Forelimb muscle (tissue), 1 donor: ENCODE measurements around the gene ALPP. TPM values are rescaled to one million over a fixed set of nuclear protein-coding genes. Genes with fewer than 3 reads are reported as not detected.
"Not testable (repeated sequence)": the region's sequence is repeated elsewhere in the genome, so short reads cannot be mapped to it uniquely, and the experiment has no call there.

Experiments used
- DNase-seq: peaks from one replicate; pipeline ENCODE4 v3.0.0-alpha.2; 2013; ENCODE audit warnings: low read depth
- polyA plus RNA-seq: library from polyadenylated mRNA; unstranded; fragments of 120-200 nt; gene quantifications from one replicate; pipeline ENCODE4 v1.2.1, GENCODE V29; 2013; ENCODE audit not compliant: insufficient read length

Gene ALPP
- polyA plus RNA-seq, 1 donor: not detected

DNA sequence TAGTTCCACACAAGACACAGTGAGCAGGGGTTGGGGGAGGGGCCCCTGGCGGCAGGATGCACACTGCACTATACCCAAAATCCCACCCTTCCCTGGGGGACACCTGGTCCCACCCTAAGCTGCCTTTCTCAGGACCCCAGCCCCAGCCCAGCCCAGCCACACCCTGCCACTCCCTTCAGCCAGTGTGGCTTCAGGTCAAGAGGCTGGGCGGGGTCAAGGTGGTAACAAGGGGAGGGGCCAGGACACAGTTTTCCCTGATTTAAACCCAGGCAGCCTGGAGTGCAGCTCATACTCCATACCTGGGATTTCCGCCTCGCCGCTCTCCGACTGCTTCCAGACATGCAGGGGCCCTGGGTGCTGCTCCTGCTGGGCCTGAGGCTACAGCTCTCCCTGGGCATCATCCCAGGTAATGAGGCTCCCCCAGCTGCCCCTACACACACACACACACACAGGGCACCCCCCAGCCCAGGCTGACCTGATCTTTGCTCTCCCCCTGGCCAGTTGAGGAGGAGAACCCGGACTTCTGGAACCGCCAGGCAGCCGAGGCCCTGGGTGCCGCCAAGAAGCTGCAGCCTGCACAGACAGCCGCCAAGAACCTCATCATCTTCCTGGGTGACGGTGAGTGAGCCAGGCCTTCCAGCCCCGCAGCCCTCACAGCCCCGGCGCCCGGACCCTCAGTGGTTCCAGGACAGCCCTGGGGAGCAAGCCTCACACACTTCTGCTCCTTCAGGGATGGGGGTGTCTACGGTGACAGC lies 28.2 kb downstream of the ALPP start, which contains the start of gene ALPG:
ALPG (plus strand) TSS at position 289 of the 755 bp plus-strand sequence; CDS start at position 340, 51 bp downstream.
- DNase-seq: no peak

DNA sequence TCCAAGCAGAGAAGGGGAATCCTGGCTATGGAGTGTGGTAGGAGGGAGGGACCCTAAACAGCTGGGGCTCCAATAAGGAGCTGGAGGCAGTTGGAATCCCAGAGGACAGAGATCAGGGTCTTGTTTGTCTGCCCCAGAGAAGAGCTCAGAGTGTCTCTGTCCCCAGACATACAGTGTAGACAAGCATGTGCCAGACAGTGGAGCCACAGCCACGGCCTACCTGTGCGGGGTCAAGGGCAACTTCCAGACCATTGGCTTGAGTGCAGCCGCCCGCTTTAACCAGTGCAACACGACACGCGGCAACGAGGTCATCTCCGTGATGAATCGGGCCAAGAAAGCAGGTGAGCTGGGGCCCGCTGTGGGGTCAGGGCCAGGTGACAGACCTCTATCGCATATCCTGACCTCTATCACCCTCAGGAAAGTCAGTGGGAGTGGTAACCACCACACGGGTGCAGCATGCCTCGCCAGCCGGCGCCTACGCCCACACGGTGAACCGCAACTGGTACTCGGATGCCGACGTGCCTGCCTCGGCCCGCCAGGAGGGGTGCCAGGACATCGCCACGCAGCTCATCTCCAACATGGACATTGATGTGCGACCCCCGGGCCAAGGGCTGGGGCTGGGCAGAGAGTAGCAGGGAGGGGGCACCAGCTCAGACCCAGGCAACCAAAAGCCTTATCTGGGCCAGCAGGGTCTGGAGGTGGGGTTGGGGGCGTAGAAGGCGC lies 29.0 kb downstream of the ALPP start:
- DNase-seq: not testable (repeated sequence)

DNA sequence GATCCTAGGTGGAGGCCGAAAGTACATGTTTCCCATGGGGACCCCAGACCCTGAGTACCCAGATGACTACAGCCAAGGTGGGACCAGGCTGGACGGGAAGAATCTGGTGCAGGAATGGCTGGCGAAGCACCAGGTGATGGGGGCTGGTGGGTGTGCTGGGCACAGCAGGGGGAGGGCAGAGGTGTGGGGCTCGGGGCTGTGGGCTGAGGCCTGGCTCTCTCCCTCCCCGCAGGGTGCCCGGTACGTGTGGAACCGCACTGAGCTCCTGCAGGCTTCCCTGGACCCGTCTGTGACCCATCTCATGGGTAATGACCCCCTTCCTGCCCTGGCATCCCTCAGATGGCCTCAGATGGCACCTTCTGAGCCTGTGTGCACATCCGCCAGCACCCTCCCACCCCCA lies 29.7 kb downstream of the ALPP start:
- not testable (repeated sequence) for DNase-seq

DNA sequence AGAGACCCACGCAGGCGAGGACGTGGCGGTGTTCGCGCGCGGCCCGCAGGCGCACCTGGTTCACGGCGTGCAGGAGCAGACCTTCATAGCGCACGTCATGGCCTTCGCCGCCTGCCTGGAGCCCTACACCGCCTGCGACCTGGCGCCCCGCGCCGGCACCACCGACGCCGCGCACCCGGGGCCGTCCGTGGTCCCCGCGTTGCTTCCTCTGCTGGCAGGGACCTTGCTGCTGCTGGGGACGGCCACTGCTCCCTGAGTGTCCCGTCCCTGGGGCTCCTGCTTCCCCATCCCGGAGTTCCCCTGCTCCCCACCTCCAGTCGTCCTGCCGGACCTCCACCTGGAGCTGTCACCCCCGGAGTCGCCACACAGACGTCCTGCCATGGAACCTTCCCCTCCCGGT lies 31.1 kb downstream of the ALPP start:
- not testable (repeated sequence) for DNase-seq

DNA sequence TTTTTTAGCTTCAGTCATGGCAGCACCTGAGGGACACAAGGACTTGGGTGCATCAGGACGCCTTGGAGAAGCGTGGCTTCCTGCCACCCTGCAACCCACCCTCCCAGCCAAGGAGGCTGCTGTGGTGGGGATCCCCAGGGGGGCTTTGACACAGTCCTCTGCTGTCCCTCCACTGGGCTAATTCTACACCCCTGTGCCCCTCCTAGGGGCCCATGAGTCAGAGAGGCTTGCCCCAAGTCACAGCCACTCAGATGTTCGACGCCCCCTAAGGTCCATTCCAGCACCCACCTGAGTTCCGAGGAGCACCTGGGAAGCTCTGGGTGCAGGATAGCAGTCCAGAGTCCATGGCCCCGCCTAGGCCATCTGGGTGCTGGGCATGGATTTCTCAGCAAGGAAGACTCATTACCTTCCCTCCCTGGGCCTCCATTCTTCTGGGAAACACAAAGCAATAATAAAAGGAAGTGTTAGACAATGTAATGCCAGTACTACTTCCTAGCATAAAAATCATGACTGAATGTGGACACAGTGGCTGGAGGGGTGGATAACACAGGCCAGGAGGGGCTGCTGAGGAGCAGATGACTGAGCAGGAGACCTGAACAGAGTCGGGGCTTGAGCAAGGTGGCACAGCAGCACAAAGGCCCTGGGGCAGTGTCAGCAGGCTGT lies 31.8 kb downstream of the ALPP start:
- DNase-seq: no peak

DNA sequence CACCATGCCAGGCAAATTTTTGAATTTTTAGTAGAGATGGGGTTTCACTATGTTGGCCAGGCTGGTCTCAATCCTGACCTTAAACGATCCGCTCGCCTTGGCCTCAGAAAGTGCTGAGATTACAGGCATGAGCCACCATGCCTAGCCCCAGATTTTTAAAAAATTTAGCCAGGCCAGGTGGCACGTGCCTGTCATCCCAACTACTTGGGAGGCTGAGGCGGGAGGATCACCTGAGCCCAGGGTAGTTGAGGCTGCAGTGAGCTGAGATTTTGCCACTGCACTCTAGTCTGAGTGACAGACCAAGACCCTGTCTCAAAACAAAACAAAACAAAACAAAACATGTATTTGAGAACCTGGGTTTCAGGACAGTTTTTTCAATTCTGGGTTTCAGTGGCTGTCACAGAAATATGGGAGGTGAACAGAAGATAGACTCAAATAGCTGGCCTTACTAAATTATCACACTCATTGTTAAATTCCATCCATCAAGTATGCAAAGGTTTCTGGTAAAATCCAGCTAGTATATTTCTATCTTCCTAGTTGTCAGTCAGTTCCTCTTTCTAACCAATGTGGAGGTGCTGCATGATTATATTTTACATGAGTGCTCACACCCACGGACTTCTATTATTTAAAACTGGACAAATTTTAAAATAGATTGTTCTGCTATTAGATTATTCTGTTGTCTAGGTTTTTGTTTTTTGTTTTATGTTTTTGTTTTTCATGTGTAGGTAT lies 33.5 kb downstream of the ALPP start:
- no peak for DNase-seq

DNA sequence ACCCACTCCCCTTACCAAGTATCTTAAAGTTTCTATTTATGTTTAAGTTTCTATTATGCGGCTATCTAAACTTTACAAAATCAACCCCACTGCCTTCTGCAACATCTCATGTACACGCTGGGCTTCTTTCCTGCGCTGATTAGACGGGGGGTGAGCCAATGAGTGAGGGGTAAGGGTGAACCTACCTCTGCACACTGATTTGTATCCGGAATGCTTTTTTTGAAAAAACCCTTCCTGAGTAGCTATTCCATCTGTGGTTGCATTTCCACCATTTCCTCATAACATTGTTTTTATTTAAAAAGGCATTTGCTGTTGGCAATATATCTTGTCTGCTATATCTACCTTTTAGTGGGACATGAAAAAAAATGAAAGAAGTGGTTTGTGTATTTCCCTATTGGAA lies 34.4 kb downstream of the ALPP start:
- DNase-seq: no peak

DNA sequence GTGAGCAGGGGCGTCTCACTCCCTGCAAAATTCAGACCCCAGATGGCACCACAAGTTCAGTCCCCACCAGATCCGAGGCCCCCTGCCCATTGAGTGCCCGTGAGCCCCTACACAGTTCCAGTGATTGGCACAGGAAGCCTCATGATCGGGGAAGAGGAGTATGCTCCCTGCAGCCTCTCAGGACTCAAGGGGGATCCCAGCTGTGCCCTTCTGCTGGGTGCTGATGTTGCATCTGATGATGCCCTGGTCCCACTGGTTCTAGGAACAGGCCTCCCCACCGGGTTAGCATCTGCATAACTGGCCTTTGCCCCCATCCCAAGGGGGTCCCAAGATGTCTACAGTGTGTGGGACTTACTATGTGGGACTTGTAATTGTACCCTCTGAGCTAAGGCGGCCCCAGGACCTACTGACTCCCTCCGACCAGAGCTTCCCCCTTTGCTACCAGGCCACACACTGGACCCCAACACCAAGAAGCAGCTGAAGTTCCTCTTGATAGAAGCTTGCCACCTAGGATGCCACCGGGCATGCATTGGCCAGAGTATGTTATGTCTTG lies 36.7 kb downstream of the ALPP start:
- DNase-seq: no peak

DNA sequence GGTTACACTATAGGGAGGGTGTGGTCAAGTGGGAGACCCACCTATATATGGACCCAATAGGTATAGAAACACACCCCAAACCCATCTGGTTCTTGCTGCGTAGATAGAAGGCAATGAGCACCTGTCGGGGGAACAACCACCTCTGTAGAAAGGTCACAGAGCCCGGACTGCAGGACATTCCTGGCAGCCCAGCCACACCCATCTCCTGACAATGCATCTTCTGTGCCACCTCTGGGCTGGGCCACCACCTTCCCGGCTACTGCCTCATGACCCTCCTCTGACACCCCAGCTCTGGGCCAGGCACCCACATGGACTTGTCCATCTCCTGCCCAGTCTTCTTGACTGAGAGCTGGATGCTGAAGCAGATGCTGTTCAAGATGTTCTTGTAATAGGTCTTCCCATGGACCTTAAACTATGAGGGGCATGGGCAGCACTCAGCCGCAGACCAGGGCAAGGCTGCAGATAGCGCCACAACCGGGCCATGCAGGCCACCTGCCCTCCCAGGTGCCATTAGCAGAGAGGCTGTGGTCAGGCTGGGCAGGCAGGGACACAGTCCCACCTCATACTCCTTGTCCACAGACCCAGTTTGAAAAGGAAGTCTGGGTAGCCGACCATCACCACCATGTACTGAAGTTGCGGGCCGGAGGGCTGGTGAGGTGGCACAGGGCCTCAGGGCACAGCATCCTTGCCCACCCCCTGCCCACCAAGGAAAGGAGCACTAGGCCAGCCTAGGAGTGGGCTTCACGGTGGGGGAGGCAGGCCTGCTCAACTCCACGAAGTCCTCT lies 37.4 kb downstream of the ALPP start:
- no peak for DNase-seq

DNA sequence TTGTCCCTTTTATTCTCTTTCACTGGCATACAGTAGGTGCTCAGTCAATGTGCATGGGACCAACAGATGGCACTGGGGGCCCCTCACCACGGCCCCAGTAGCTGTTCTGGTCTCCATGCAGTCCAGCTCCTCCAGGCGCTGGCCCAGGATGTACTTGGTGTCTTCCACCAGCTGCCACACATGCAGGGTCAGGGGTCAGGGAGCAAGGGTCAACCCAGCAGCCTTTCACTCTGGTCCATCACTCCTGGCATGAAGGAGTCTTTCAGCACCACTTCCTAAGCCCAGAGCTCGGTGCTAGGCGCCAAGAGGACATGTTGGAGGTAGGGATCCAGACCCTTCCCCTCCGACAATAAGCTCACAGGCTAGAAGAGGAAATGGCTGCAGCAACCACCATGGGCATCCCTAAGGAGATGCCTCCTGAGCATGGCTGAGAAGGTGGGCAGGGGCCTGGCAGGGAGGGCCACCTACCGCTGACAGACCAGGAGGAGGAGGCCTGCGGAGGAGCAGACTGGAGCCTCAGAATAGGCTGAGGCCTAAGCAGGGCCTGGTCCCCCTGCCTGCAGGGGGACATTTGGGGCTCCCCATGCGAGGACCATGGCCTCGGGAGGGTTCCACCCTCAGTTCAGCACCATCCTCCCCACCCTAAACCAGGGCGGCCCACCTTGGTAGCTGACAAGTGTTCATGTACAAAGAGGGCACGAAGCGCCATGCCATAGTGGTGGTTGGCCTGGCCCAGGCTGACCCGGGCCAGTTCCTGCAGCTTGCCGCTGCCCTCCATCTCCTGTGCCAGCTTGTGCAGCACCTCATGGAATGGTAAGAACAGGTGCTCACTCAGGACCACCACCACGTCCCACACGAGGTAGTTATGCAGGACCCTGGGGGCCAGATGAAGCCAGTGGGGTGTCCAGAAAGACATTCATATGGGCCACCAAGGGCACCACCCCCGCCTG lies 38.2 kb downstream of the ALPP start:
- DNase-seq: no peak

DNA sequence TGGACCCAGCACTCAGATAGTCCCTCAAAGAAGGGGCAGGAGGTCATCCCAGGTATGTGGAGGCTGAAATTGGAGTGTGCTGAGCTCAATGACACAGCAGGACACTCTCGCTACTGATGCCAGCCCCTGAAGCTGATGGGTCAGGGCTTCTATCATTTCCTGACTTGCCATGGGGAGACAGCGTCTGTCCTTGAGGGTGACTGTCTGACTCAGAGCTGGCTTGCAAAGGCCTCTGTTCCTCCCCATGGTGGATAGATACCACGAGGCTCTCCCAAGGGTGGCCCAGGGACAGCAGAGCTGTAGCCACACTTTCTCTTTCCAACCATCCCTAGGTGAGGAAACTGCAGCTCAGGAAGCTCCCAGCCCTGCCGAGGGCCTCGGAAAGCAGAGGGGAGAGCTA lies 38.9 kb downstream of the ALPP start:
- no peak for DNase-seq

DNA sequence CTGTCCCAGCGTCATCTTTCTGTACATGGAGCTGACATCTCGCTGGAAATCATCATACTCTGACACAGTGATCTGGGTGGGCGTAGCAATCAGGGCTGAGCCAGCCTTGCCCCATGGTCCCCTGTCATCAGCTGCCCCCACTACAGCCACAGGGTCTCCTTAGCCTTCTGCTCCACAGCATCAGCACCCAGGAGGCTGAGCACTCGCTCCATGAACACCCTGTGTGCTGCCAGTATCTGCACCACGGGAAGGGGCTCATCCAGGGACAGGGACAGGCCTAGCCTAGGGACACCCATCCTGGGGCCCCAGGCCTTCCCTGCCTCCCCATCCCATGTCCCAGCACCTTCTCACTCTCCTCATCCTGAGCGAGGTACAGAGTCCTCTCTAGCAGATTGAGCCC lies 39.5 kb downstream of the ALPP start:
- DNase-seq: no peak

DNA sequence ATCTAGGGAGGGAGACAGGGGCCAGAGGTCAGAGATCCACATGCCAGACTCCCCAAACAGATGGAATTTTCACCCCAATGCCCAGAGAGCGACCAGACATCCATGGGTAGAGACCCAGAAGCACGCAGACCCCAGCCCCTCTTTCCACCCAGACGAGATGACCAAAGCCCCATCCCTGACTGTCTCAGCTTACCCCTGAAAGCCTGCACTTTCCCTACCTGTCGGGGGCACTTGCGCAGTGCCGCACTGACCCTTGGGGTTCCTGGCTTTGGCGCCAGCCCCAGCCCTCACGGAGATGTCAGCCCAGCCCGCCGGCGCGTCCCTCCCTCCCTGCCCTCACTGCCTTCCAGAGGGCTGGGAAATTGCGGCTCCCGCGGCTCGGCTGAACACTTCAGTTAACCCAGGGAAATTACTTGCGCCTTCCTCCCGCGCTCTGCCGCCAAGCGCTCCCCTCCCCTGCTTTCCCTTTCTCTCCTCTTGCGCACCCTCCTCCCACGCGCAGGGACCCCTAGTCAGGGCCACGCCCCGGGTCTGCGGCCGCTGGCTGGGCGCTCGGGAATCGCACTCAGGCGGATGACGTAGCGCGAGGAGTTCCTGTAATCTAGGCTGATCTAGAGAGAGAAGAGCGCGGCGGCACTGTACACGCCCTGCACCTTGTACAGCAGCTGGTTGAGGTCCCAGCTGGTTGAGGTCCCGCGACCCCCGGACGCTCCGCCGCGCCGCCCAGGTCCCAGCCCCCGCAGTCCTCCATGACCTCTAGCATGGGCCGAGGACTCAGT lies 40.1 kb downstream of the ALPP start:
- DNase-seq: no peak

DNA sequence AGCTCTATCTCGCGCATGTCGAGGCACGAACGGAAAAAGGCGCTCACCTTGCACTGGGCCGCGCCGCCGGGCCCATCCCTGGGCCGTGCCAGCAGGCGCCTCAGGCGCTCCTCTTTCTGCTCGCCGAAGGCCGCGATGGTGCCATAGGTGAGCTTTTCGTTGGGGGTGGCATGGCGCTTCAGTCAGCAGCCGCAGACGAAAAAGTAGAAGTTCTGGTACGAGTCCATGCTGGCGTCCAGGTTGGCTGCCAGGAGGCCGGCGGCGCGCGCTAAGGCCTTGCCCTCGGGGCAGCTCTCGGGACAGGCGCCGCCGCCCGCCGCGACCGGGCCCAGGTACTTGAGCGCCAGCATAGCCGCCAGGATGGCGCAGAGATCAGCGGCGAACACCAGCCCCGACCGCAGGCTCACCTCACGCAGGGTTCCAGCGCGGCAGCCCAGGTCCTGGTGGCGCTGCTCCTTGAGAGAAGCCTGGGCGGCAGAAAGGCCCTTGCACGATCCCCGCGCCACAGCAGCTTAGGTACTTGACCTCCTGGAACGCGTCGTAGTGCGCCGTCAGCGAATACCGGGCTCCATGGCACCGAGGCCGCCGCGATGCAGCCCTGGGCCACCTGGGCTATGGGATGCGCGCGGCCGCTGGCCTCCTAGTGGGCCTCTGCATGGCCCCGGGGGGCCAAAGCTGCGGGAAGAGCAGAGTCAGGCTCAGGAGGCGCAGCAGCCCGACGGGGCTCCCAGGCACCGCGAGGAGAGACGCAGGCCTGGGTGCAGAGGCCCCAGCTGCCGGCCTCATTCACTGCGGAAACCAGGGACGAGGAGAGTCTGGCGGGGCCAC lies 40.9 kb downstream of the ALPP start:
- DNase-seq: no peak

DNA sequence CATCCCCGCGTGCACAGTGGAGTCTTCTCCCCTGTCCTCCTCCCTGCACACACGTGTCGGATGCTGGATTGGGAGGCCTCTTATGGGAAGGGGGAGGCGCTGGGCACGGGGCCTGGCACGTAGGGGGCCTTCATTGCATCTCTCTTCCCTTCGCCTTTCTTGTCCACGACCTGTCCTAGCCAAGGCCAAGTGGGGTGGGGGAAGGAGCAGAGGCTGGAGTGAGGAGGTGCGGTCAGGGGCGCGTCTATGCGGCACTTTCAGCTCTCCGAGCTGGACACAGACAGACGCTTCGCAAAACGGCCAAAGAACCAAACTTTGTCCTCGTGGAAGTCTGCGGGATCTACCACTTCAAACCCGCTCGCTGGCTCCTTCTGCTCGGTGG lies 41.5 kb downstream of the ALPP start:
- DNase-seq: no peak

DNA sequence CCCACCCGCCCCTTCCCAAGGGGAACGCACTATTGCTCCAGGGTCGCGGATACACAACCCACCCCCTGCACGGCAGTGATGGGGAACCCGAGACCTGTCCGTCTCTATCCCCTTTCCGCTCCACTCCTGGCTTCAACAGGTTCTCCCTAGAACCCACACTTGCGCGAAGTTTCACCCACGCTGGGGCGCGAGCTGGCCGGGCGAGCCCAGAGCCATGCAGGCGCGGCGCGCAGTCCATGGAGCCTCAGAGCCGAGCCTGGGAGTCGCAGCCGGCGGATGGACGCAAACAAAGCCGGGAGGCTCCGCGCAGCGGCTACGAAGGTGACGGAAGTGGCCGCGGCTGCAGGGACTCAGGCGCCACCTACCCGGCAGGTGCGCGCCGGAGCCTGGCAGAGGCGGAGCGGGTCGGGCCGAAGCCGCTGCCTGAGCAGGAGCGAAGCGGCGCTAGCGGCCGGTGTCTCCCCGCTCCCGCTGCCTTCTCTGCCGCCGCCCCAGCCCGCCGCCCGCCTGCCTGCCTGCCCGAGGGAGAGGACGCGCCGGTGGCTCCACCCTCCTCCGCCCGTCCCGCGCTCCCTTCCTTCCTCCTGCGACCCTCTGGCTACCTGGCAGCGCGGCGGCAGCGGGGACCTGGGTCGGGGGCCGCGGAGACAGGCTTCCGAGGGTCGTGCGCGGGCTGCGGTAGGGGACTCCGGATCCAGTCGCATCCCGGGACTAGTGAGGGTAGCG lies 42.1 kb downstream of the ALPP start:
- no peak for DNase-seq

DNA sequence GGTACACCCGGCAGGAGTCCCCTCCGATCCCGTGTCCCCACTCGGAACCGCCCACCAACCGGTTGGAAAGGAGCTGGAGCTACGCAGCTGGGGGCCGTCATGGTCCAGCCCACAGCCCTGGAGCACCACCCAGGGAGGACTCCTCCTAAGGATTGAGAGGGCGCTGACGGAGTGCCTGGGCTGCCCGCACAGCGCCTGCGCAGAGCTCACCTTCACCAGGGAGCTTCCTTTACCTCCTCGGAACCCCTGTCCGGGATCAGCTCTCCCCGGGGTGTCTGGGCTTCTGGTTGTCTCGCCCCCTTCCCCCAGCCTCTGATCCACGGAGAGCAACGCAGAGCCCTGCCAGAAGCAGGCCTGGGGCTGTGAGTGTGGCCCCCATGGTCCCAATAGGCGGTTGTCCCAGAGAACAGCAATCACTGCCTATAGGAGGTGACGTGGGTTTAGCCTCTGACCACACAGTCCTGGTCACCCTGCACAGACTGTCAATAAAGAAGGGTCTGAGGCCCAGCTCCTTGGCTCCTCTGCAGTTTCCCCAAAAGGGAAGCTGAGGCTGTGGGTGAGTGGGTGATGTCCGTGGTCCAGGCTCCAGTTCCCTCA lies 42.7 kb downstream of the ALPP start:
- DNase-seq: no peak
